IMR-90 (cell line): ENCODE measurements around the gene BMPER. TPM values are rescaled to one million over a fixed set of nuclear protein-coding genes. Genes with fewer than 3 reads are reported as not detected.

Experiments
- ATAC-seq: fragments of 200-7000 bp; cut with Tn5 transposase; 2 replicates; pipeline ENCODE4 v1.9.1; 2020; ENCODE audit warnings: low read depth, mild to moderate bottlenecking, moderate library complexity
- BruUV-seq: library from RNA; stranded (reverse); fragments of 400-500 nt; replicated peaks from 2 replicates; lab custom pipeline; 2021; lab: Mats Ljungman, UMichigan
- CTCF ChIA-PET: fragments of 300-600 bp; formaldehyde crosslinking; extraction: SDS; loops from one replicate; lab custom pipeline; 2021; ENCODE audit warnings: antibody characterized with exemption; lab: Yijun Ruan, JAX
- POLR2A ChIA-PET: fragments of 300-600 bp; sonication (Branson Sonifier 250); formaldehyde crosslinking; loops from one replicate; lab custom pipeline; 2022; ENCODE audit warnings: antibody characterized with exemption; ENCODE audit not compliant: unreplicated experiment; lab: Charles Lee
- DNase-seq: peaks from one replicate; pipeline ENCODE4 v3.0.0; 2013
- H2AFZ ChIP-seq: replicated peaks from 2 replicates; pipeline ENCODE3; 2013; ENCODE audit warnings: low read length, mild to moderate bottlenecking; ENCODE audit not compliant: poor library complexity
- H2AK5ac ChIP-seq: 2 replicates; pipeline ENCODE4 v1.6.1; 2013; ENCODE audit warnings: low read depth, low read length, inconsistent platforms
- H2AK9ac ChIP-seq: replicated peaks from 2 replicates; pipeline ENCODE3; 2013; ENCODE audit warnings: mild to moderate bottlenecking, low read depth, low read length, moderate library complexity; ENCODE audit not compliant: poor library complexity
- H2BK120ac ChIP-seq: 2 replicates; pipeline ENCODE4 v1.6.1; 2013; ENCODE audit warnings: low read depth, low read length, inconsistent platforms
- H2BK15ac ChIP-seq: 3 replicates; pipeline ENCODE4 v1.6.1; 2013; ENCODE audit warnings: low read depth, low read length, inconsistent platforms
- H2BK20ac ChIP-seq: 2 replicates; pipeline ENCODE4 v1.6.1; 2013; ENCODE audit warnings: low read depth, mild to moderate bottlenecking, inconsistent platforms, low read length, moderate library complexity
- H2BK5ac ChIP-seq: 2 replicates; pipeline ENCODE4 v1.6.1; 2013; ENCODE audit warnings: mild to moderate bottlenecking, low read depth, low read length, inconsistent platforms; ENCODE audit not compliant: poor library complexity, severe bottlenecking
- H3K14ac ChIP-seq: replicated peaks from 2 replicates; pipeline ENCODE4 v1.6.1; 2013; ENCODE audit warnings: low read depth, low read length, inconsistent platforms
- H3K18ac ChIP-seq: 2 replicates; pipeline ENCODE4 v1.6.1; 2013; ENCODE audit warnings: low read depth, low read length, control low read depth
- H3K23ac ChIP-seq: 2 replicates; pipeline ENCODE4 v1.6.1; 2013; ENCODE audit warnings: low read depth, low read length, inconsistent platforms
- H3K27ac ChIP-seq: 2 replicates; pipeline ENCODE4 v1.5.1; 2013; ENCODE audit warnings: mild to moderate bottlenecking, control low read depth, low read length; ENCODE audit not compliant: insufficient read depth
- H3K27me3 ChIP-seq: 2 replicates; pipeline ENCODE4 v1.6.1; 2013; ENCODE audit warnings: low read length; ENCODE audit not compliant: control insufficient read depth, insufficient read depth
- H3K36me3 ChIP-seq: 2 replicates; pipeline ENCODE4 v1.6.1; 2013; ENCODE audit warnings: low read length, mixed read lengths; ENCODE audit not compliant: control insufficient read depth, insufficient read depth
- H3K4ac ChIP-seq: 2 replicates; pipeline ENCODE4 v1.6.1; 2013; ENCODE audit warnings: low read depth, low read length, inconsistent platforms
- H3K4me1 ChIP-seq: 2 replicates; pipeline ENCODE4 v1.6.1; 2013; ENCODE audit warnings: low read length, mixed read lengths; ENCODE audit not compliant: control insufficient read depth, insufficient read depth
- H3K4me2 ChIP-seq: 2 replicates; pipeline ENCODE4 v1.6.1; 2013; ENCODE audit warnings: low read depth, mild to moderate bottlenecking, control low read depth, low read length, moderate library complexity
- H3K4me3 ChIP-seq: 2 replicates; pipeline ENCODE4 v1.5.1; 2013; ENCODE audit warnings: low read depth, mild to moderate bottlenecking, control low read depth, low read length, moderate library complexity; ENCODE audit not compliant: insufficient read depth
- H3K56ac ChIP-seq: 2 replicates; pipeline ENCODE4 v1.6.1; 2013; ENCODE audit warnings: low read length, inconsistent platforms; ENCODE audit not compliant: insufficient read depth; ENCODE audit errors: extremely low read depth
- H3K79me1 ChIP-seq, 2 experiments: 2 replicates each; pipeline ENCODE4 v1.6.1; 2013; ENCODE audit warnings: low read length in 2 of 2, inconsistent platforms in 1 of 2, low read depth in 1 of 2
- H3K9ac ChIP-seq: 2 replicates; pipeline ENCODE4 v1.6.1; 2013; ENCODE audit warnings: low read depth, low read length, control low read depth
- H3K9me1 ChIP-seq: 2 replicates; pipeline ENCODE4 v1.6.1; 2013; ENCODE audit warnings: low read length, inconsistent platforms; ENCODE audit not compliant: insufficient read depth
- H3K9me3 ChIP-seq: 2 replicates; pipeline ENCODE4 v1.6.1; 2013; ENCODE audit warnings: low read length; ENCODE audit not compliant: control insufficient read depth, insufficient read depth
- H4K20me1 ChIP-seq: 2 replicates; pipeline ENCODE4 v1.6.1; 2013; ENCODE audit warnings: low read length, inconsistent platforms; ENCODE audit not compliant: insufficient read depth
- H4K5ac ChIP-seq: 2 replicates; pipeline ENCODE4 v1.6.1; 2013; ENCODE audit warnings: mild to moderate bottlenecking, low read depth, low read length, control low read depth
- H4K8ac ChIP-seq, 2 experiments: 2 replicates each; pipeline ENCODE4 v1.6.1; 2013; ENCODE audit warnings: low read depth in 2 of 2, low read length in 2 of 2, control low read depth in 1 of 2, inconsistent platforms in 1 of 2
- H4K91ac ChIP-seq: 2 replicates; pipeline ENCODE4 v1.6.1; 2013; ENCODE audit warnings: low read depth, low read length, inconsistent platforms; ENCODE audit not compliant: insufficient read depth
- BHLHE40 ChIP-seq: fragments of 150-350 bp; IDR thresholded peaks from 2 replicates; pipeline ENCODE4 v1.6.1; 2016; ENCODE audit warnings: mild to moderate bottlenecking, low read depth, low read length
- CEBPB ChIP-seq: IDR thresholded peaks from 2 replicates; pipeline ENCODE4 v1.6.1; 2012; ENCODE audit warnings: low read depth, low read length, improper control_type of control experiment
- CHD1 ChIP-seq: IDR thresholded peaks from 2 replicates; pipeline ENCODE4 v1.6.1; 2012; ENCODE audit warnings: low read depth, low read length, improper control_type of control experiment
- CTCF ChIP-seq: conservative IDR thresholded peaks from 2 replicates; pipeline ENCODE4 v1.5.1; 2012; ENCODE audit warnings: mild to moderate bottlenecking, low read depth, low read length, improper control_type of control experiment
- ELK1 ChIP-seq: fragments of 150-350 bp; IDR thresholded peaks from 2 replicates; pipeline ENCODE4 v1.6.1; 2016; ENCODE audit warnings: low read depth, mild to moderate bottlenecking, low read length, moderate library complexity, borderline replicate concordance
- FOS ChIP-seq: fragments of 150-350 bp; IDR thresholded peaks from 2 replicates; pipeline ENCODE4 v1.6.1; 2016; ENCODE audit warnings: low read depth, low read length
- MAFK ChIP-seq: IDR thresholded peaks from 2 replicates; pipeline ENCODE4 v1.6.1; 2012; ENCODE audit warnings: low read depth, low read length, improper control_type of control experiment
- MAZ ChIP-seq: IDR thresholded peaks from 2 replicates; pipeline ENCODE4 v1.6.1; 2012; ENCODE audit warnings: low read depth, mild to moderate bottlenecking, low read length, improper control_type of control experiment, moderate library complexity, borderline replicate concordance
- MXI1 ChIP-seq: IDR thresholded peaks from 2 replicates; pipeline ENCODE4 v1.6.1; 2012; ENCODE audit warnings: low read depth, mild to moderate bottlenecking, low read length, moderate library complexity, borderline replicate concordance
- NFE2L2 ChIP-seq: fragments of 150-350 bp; IDR thresholded peaks from 2 replicates; pipeline ENCODE4 v1.6.1; 2016; ENCODE audit warnings: low read depth, mild to moderate bottlenecking, low read length
- POLR2A ChIP-seq: IDR thresholded peaks from 2 replicates; pipeline ENCODE4 v1.6.1; 2012; ENCODE audit warnings: mild to moderate bottlenecking, low read depth, low read length
- RAD21 ChIP-seq: IDR thresholded peaks from 2 replicates; pipeline ENCODE4 v1.6.1; 2012; ENCODE audit warnings: low read length, improper control_type of control experiment
- RCOR1 ChIP-seq: IDR thresholded peaks from 2 replicates; pipeline ENCODE4 v1.6.1; 2012; ENCODE audit warnings: mild to moderate bottlenecking, low read length, improper control_type of control experiment; ENCODE audit not compliant: insufficient replicate concordance
- RFX5 ChIP-seq: IDR thresholded peaks from 2 replicates; pipeline ENCODE4 v1.8.0; 2012; ENCODE audit warnings: low read depth, mild to moderate bottlenecking, low read length, moderate library complexity
- SMC3 ChIP-seq: fragments of 150-350 bp; IDR thresholded peaks from 2 replicates; pipeline ENCODE4 v1.6.1; 2016; ENCODE audit warnings: low read depth, mild to moderate bottlenecking, antibody characterized with exemption, low read length, moderate library complexity
- USF2 ChIP-seq: fragments of 150-350 bp; IDR thresholded peaks from 2 replicates; pipeline ENCODE4 v1.6.1; 2017; ENCODE audit warnings: mild to moderate bottlenecking, antibody characterized with exemption, low read length, low read depth
- WGBS, 2 experiments: methylation state at CpG; one replicate each; pipeline versions ENCODE4 v1.1.5 to v1.1.7; 2013; ENCODE audit warnings: missing lambda C conversion rate in 2 of 2; ENCODE audit not compliant: insufficient read length in 1 of 2; ENCODE audit errors: extremely low coverage in 2 of 2; 5-methylcytosine and 5-hydroxymethylcytosine counted together
- dilution Hi-C: fragments of 300-500 bp; cut with HindIII; formaldehyde crosslinking; loops from one replicate; pipeline ENCODE4 v1.14.3; 2018; ENCODE audit warnings: low sequenced_read_pairs; ENCODE audit not compliant: unreplicated experiment
- in situ Hi-C: fragments of 300-500 bp; cut with MboI; formaldehyde crosslinking; loops from 3 replicates; pipeline ENCODE4 v1.14.3; 2019; ENCODE audit warnings: low sequenced_read_pairs, inconsistent platforms, mixed read lengths
- intact Hi-C: fragments of 100-400 bp; cut with micrococcal nuclease; formaldehyde crosslinking; loops from 2 replicates; pipeline ENCODE4 v1.10.0; 2022
- polyA plus RNA-seq, 3 experiments: library from polyadenylated mRNA; depleted of rRNA; stranded (reverse); fragments of >200 nt; gene quantifications; 2 replicates each; pipeline ENCODE4 v1.2.3, GENCODE V29; 2012; ENCODE audit warnings: low replicate concordance in 1 of 3
- total RNA-seq: library from RNA; depleted of rRNA; stranded (reverse); fragments of >200 nt; gene quantifications from 2 replicates; pipeline ENCODE4 v1.2.3, GENCODE V29; 2012

BMPER gene
- total and polyA plus RNA-seq, 2 of the 4 experiments (the other 2 are of a cell fraction), result 6.2 to 7.9 TPM

GRCh38 chr7:33910756-33911155 is 5.4 kb downstream of the BMPER start:
- no peak overlapping the region for H2BK120ac ChIP-seq
- H4K8ac ChIP-seq, result no peak overlapping the region
- no peak overlapping the region for H3K4ac ChIP-seq
- H3K79me1 ChIP-seq, result no peaks in the 10 kb centered on the region
- no peak overlapping the region for H3K4me3 ChIP-seq
- H3K36me3 ChIP-seq, result peaks cover 1% of the 10 kb centered on the region; the same call in 1 of the 2 replicates
- H3K9me3 ChIP-seq, result no peaks in the 10 kb centered on the region
- no peak overlapping the region for H4K5ac ChIP-seq
- no CpG with 5 or more reads among the region's 2 CpGs for WGBS, 2 experiments
- no peaks in the 10 kb centered on the region for H3K9me1 ChIP-seq
- no peak overlapping the region for H3K56ac ChIP-seq
- H2AFZ ChIP-seq, result no peak overlapping the region
- no peak overlapping the region for H3K14ac ChIP-seq
- ATAC-seq (no peak), DNase-seq (no peak)
- no peaks in the 10 kb centered on the region for H4K20me1 ChIP-seq
- no peak overlapping the region for H3K18ac ChIP-seq
- no peak overlapping the region for H2BK15ac ChIP-seq
- no peak overlapping the region for H2AK5ac ChIP-seq
- H3K4me2 ChIP-seq, result no peak overlapping the region
- CTCF ChIA-PET, result interaction anchor here (1.1 to 1.4 kb wide), 2 partner anchors 16 to 17 kb away, joined by 3 read pairs; no protein-coding TSS in a partner anchor
- TF ChIP-seq ELK1 (no peak), CEBPB (no peak), RFX5 (no peak), NFE2L2 (no peak), BHLHE40 (no peak), CHD1 (no peak), SMC3 (no peak), RCOR1 (no peak), USF2 (no peak), MAZ (no peak), RAD21 (no peak), CTCF (no peak), POLR2A (no peak), MAFK (no peak), MXI1 (no peak), FOS (no peak)
- intact Hi-C loops, result no loop called here
- in situ Hi-C loops, result no loop called here
- H2AK9ac ChIP-seq, result no peak overlapping the region
- POLR2A ChIA-PET, result no interaction called here
- H2BK20ac ChIP-seq, result no peak overlapping the region
- BruUV-seq, result no TSS peak
- H3K27me3 ChIP-seq, result no peaks in the 10 kb centered on the region
- H4K91ac ChIP-seq, result no peak overlapping the region
- H3K4me1 ChIP-seq, result no peaks in the 10 kb centered on the region; the same call in 1 of the 2 replicates
- dilution Hi-C loops, result no loop called here
- H3K27ac ChIP-seq, result no peak overlapping the region
- no peak overlapping the region for H3K23ac ChIP-seq
- H3K9ac ChIP-seq, result no peak overlapping the region
- H2BK5ac ChIP-seq, result no peak overlapping the region
